GM21367 (cell line): Measurements from ENCODE around the gene TPTE2.
"Not testable (repeated sequence)": the region's sequence is repeated elsewhere in the genome, so short reads cannot be mapped to it uniquely, and the experiment has no call there.

Experiments
- ATAC-seq: cut with Tn5 transposase; IDR thresholded peaks from one replicate; pipeline ENCODE4 v1.9.1; 2021; ENCODE audit not compliant: unreplicated experiment

Gene TPTE2

GRCh38 chr13:19572280-19572679 lies 10.9 kb upstream of the TPTE2 start:
- no peak for ATAC-seq

- ATAC-seq = peak; percentile 70
These were observed 6.6 kb upstream of the TPTE2 start for GRCh38 chr13:19567820-19568534.

- no peak for ATAC-seq
These were observed 253 bp upstream of the TPTE2 start for GRCh38 chr13:19561585-19561984.

DNA sequence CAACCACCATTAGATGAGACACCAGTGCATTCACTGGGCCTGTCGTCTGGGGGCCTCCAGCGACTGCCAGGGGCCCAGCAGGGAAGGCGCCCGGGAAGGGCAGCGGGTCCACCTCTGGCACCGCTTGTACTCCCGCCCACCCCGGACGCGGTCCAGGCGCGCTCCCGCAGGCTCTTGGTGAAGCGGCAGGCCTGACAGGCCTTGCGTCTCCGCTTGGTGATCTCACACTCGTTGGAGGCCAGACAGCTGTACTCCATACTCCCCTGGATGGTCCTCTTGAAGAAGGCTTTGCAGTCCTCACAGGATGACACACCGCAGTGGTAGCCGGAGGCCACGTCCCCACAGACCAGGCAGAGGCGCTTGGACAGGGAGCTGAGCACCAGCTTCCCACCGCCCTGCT lies 660 bp downstream of the TPTE2 start:
- not testable (repeated sequence) for ATAC-seq

- not testable (repeated sequence) for ATAC-seq
These were observed 1.6 kb downstream of the TPTE2 start for GRCh38 chr13:19559739-19560138.

DNA sequence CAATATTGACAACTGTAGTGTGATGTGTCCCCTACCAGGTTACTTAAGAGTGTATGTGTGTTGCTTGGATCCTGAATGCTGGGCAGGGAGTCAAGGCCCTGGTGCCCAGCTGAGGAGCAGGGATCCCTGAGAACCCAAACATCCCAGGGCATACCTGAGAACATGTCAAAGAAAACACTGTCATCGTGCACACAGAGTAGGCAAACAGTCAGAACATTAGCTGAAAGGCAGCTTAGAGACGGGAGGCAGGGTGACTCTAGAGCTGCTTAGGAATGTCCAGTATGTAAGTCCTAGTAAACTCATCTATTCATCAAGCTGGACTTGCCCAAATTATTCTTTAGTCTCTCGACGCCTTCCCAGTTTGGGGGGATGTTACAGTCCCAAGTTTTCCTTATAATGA lies 4.0 kb downstream of the TPTE2 start:
- ATAC-seq = not testable (repeated sequence)

GRCh38 chr13:19549245-19549644 lies 12.1 kb downstream of the TPTE2 start:
- ATAC-seq = not testable (repeated sequence)

DNA sequence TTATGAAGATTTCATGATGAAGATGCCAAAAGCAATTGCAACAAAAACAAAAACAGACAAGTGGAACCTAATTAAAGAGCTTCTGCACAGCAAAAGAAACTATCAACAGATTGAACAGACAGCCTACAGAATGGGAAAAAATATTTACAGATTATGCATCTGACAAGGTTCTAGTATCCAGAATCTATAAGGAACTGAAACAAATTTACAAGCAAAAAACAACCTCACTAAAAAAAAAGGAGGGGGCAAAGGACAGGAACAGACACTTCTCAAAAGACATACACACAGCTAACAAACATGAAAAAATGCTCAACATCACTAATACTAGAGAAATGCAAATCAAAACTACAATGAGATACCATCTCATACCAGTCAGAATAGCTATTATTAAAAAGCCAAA lies 35.7 kb downstream of the TPTE2 start:
- peak; percentile 47 for ATAC-seq

GRCh38 chr13:19519049-19519448 lies 42.3 kb downstream of the TPTE2 start:
- no peak for ATAC-seq

GRCh38 chr13:19507623-19508022 lies 53.7 kb downstream of the TPTE2 start:
- ATAC-seq = not testable (repeated sequence)

- ATAC-seq = not testable (repeated sequence)
These were observed 101.2 kb downstream of the TPTE2 start for GRCh38 chr13:19460126-19460525.

GRCh38 chr13:19439056-19439686 lies 122.2 kb downstream of the TPTE2 start:
- not testable (repeated sequence) for ATAC-seq

DNA sequence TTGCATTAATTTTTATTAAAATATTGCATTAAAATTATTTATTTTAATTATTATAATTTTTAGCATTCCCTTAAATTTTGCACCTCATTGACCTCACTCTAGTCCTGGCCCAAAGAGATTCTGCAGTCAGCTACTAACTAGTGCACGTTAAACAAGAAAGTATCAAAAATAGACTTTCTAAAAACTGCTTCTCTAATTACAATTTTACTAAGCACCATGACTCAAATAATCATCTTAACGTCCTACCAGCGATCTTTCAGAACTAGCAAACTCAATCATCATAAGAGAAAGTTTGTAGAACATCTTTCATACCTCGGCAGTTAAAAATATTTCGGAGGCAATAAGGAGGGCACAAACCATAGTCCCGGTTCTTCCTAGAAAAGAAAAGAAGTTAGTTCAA lies 123.6 kb downstream of the TPTE2 start:
- ATAC-seq = not testable (repeated sequence)

DNA sequence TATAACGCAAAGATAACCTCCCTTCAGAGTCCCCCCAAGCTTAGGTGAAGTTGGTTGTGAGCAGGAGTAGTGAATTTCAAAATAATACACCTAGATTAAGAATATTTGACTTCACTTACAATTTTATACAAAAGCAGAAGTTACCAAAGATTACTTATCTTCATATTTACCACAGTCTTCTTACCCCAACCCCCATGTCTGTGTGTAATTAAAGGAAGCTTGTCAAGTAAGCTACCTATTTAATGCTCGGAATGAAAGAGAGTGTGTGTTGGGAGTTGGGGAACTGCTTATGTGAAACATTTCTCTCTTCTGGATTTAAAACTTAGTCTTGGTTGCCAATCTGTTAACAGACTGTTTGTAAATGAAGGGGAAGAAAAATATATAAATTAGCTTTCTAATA lies 139.1 kb downstream of the TPTE2 start:
- not testable (repeated sequence) for ATAC-seq

GRCh38 chr13:19412494-19412893 lies 148.8 kb downstream of the TPTE2 start:
- not testable (repeated sequence) for ATAC-seq

GRCh38 chr13:19382746-19383511 lies 178.4 kb downstream of the TPTE2 start:
- not testable (repeated sequence) for ATAC-seq

- no peak for ATAC-seq
These were observed 179.2 kb downstream of the TPTE2 start for GRCh38 chr13:19382111-19382510.
